Aorta (tissue), 5 donors: ENCODE data around the gene SMIM29. TPM values are rescaled to one million over a fixed set of nuclear protein-coding genes. Genes with fewer than 3 reads are reported as not detected.

ENCODE experiments used
- ATAC-seq: fragments of 200-7000 bp; cut with Tn5 transposase; one replicate; pipeline ENCODE4 v1.9.1; 2022; ENCODE audit warnings: moderate library complexity; ENCODE audit not compliant: low FRiP score
- DNase-seq, 2 donors: peaks; one replicate each; pipeline ENCODE4 v3.0.0-alpha.2; 2020
- H3K27ac ChIP-seq, 2 donors: one replicate each; pipeline ENCODE4 v1.5.1; 2013; ENCODE audit warnings: low read length in 2 of 2, mild to moderate bottlenecking in 2 of 2, moderate library complexity in 2 of 2, control low read depth in 1 of 2, inconsistent platforms in 1 of 2, low read depth in 1 of 2
- H3K27me3 ChIP-seq, 2 donors: one replicate each; pipeline ENCODE4 v1.6.1; 2013; ENCODE audit warnings: control low read depth in 1 of 2, low read length in 1 of 2, mild to moderate bottlenecking in 1 of 2, moderate library complexity in 1 of 2; ENCODE audit not compliant: insufficient read depth in 2 of 2, control insufficient read depth in 1 of 2
- H3K36me3 ChIP-seq, 2 donors: one replicate each; pipeline ENCODE4 v1.6.1; 2013; ENCODE audit warnings: control low read depth in 1 of 2, low read length in 1 of 2, mild to moderate bottlenecking in 1 of 2; ENCODE audit not compliant: insufficient read depth in 2 of 2, control insufficient read depth in 1 of 2
- H3K4me1 ChIP-seq, 2 donors: one replicate each; pipeline ENCODE4 v1.6.1; 2013; ENCODE audit warnings: low read length in 2 of 2, control low read depth in 1 of 2, mild to moderate bottlenecking in 1 of 2, moderate library complexity in 1 of 2; ENCODE audit not compliant: insufficient read depth in 2 of 2, control insufficient read depth in 1 of 2
- H3K4me3 ChIP-seq, 2 donors: one replicate each; pipeline ENCODE4 v1.5.1; 2013; ENCODE audit warnings: low read length in 2 of 2, control low read depth in 1 of 2, mild to moderate bottlenecking in 1 of 2
- H3K9me3 ChIP-seq: one replicate; pipeline ENCODE4 v1.6.1; 2013; ENCODE audit warnings: mild to moderate bottlenecking, low read length; ENCODE audit not compliant: control insufficient read depth
- WGBS, 2 donors: extraction: QIAGEN DNeasy Blood & Tissue Kit; methylation state at CpG; one replicate each; pipeline ENCODE4 v1.1.7; 2013; 5-methylcytosine and 5-hydroxymethylcytosine counted together
- intact Hi-C, 2 donors: fragments of 100-400 bp; cut with DNase I; formaldehyde crosslinking; loops; one replicate each; pipeline versions ENCODE4 v1.14.2 to v1.15.0; 2022
- polyA plus RNA-seq, 2 donors: library from polyadenylated mRNA; stranded (reverse); fragments of 200-250 nt; gene quantifications; one replicate each; pipeline ENCODE4 v1.2.3, GENCODE V29; 2013
- total RNA-seq, 2 donors: library from RNA; stranded (reverse); fragmentation: NEBNext Ultra II Directional; extraction: Animal tissue kit (Norgen Biotek cat#: 25700); gene quantifications; one replicate each; pipeline ENCODE4 v1.2.1, GENCODE V29; 2021
- donor health status: healthy with polysubstance abuse.
- donor health status: Bipolar disorder and iron deficiency.
- donor health status: DM: no; HTN: no; CAD: no.
- donor health status: DM: no; HTN: no; CAD: no.
- donor health status: DM: yes; HTN: yes; CAD: no.

Gene SMIM29
- total and polyA plus RNA-seq, 4 donors, result 14.0 to 46.0 (median 26.2) TPM

- no peak for ATAC-seq
- 73 to 74% methylated on average over 7 of the region's 7 CpGs for WGBS, 2 donors
- DNase-seq, result no peak
- no peaks in the 10 kb centered on the region for H3K27me3 ChIP-seq
- H3K27ac ChIP-seq, result no peak overlapping the region
- no peaks in the 10 kb centered on the region for H3K36me3 ChIP-seq
- no peaks in the 10 kb centered on the region for H3K9me3 ChIP-seq
- no peak overlapping the region for H3K4me3 ChIP-seq
- intact Hi-C loops, result no loop called here
- H3K4me1 ChIP-seq, result no peaks in the 10 kb centered on the region
Measured at GRCh38 chr6:34206726-34207125, 42.1 kb downstream of the SMIM29 start.

DNA sequence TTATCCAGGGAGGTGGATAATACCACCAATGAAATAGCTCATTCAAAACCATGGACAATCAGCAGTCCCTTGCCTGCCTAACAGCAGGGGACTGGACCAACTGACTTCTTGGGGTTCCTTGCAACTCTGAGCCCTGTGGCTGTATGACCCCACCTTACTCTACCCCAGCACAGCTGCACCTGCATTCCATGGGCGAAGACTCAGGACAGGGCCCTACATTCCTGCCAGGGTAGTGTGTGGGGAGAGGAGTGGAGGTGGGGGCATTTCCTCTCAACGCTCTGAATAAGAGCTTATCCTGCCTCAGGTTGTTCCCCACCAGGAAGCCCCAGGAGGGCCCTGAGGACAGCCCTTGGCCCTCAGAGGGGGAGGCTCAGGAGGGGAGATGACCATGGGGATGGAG is 42.9 kb downstream of the SMIM29 start:
- intact Hi-C loops, result no loop called here
- no peaks in the 10 kb centered on the region for H3K9me3 ChIP-seq
- no peak overlapping the region for H3K27ac ChIP-seq
- H3K4me1 ChIP-seq, result no peaks in the 10 kb centered on the region
- no peak overlapping the region for H3K4me3 ChIP-seq
- 86 to 92% methylated on average over 2 of the region's 2 CpGs for WGBS, 2 donors
- no peaks in the 10 kb centered on the region for H3K27me3 ChIP-seq
- DNase-seq (no peak), ATAC-seq (no peak)
- H3K36me3 ChIP-seq, result no peaks in the 10 kb centered on the region

GRCh38 chr6:34205466-34205865 is 43.3 kb downstream of the SMIM29 start:
- DNase-seq (no peak), ATAC-seq (no peak)
- H3K36me3 ChIP-seq, result no peaks in the 10 kb centered on the region
- H3K9me3 ChIP-seq, result no peaks in the 10 kb centered on the region
- H3K27ac ChIP-seq, result no peak overlapping the region
- no peaks in the 10 kb centered on the region for H3K4me1 ChIP-seq
- no peak overlapping the region for H3K4me3 ChIP-seq
- no peaks in the 10 kb centered on the region for H3K27me3 ChIP-seq
- intact Hi-C loops, result no loop called here
- WGBS, 2 donors, result 94 to 96% methylated on average over 3 of the region's 3 CpGs

- Histone ChIP-seq H3K4me3 (no peak overlapping the region), H3K9me3 (no peaks in the 10 kb centered on the region), H3K4me1 (no peaks in the 10 kb centered on the region), H3K36me3 (no peaks in the 10 kb centered on the region), H3K27ac (no peak overlapping the region), H3K27me3 (no peaks in the 10 kb centered on the region)
- DNase-seq (no peak), ATAC-seq (no peak)
- intact Hi-C loops, result no loop called here
- WGBS, 2 donors, result 95% methylated on average over 4 of the region's 4 CpGs
Measured at GRCh38 chr6:34204693-34205092, 44.1 kb downstream of the SMIM29 start.

DNA sequence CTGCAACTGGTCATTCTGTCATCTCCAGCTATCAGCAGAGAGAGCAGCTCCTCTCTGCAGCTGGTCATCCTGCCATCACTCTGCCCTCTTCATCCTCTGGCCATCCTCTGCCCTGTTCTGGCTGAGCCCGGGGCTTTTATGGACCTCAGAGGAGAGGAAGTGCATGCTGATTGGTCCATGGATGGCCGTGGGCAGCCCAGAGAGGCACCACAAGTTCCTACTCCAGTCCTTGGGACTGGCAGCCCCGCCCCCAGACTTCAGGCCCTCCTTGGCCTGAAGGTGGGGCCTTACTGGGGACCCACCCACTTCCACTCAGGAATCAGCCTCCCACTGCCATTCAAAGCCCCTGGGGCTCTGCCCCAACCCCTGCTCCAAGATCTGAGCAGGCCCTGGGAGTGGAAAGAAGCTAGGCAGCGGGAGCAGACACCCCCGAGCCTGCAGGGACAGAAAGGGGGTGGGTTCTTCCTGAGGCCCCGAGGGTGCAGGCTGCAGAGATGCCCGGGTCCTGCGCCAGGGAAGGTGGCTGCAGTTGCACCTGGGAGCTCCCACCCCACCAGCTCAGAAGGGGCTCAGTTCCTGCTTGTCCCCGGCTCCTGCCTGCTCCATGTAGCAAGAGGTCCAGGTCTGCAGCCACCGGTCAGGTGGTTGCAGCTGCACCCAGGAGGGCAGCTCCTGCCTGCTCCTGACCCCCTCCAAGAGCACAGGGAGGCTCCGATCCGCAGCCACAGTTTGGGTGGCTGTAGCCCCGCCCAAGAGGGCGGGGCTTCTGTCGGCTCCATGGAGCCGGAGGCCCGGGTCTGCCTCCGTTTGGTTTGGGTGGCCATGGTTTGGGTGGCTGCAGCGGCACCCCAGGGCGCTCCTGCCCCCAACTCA is 46.2 kb downstream of the SMIM29 start:
- Histone ChIP-seq H3K27me3 (no peaks in the 10 kb centered on the region), H3K36me3 (no peaks in the 10 kb centered on the region), H3K9me3 (no peaks in the 10 kb centered on the region), H3K4me3 (no peak overlapping the region), H3K4me1 (no peaks in the 10 kb centered on the region), H3K27ac (no peak overlapping the region)
- intact Hi-C loops, result no loop called here
- ATAC-seq (no peak), DNase-seq (no peak)
- 77 to 79% methylated on average over 20 of the region's 20 CpGs for WGBS, 2 donors

DNA sequence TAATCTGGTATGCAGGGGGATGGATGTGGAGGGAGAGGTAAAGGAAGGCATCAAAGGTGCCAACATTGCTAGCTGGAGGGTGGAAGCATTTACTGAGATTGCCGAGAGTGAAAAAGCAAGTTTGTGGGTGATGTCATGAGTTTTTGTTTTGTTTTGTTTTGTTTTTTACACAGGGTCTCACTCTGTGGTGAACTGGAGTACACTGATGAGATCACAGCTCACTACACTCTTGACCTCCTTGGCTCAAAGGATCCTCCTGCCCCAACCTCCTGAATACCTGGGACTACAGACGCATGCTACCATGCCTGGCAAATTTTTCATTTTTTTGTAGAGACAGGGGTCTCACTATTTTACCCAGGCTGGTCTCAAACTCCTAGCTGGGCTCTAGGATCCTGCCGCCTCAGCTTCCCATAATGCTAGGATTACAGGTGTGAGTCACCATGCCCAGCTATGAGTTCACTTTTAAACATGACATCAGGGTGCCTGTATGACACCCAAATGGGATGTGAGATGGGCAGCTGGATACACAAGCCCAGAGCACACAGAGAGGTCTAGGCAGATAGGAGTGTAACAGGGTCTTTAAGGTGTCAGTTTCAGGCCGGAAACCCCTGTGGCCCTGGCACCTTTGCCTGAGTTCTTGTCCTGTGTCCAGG is 47.2 kb downstream of the SMIM29 start:
- no peak for ATAC-seq
- H3K9me3 ChIP-seq, result no peaks in the 10 kb centered on the region
- WGBS, 2 donors, result 88 to 89% methylated on average over 4 of the region's 4 CpGs
- no peak overlapping the region for H3K27ac ChIP-seq
- H3K36me3 ChIP-seq, result no peaks in the 10 kb centered on the region
- no peak overlapping the region for H3K4me3 ChIP-seq
- H3K27me3 ChIP-seq, result no peaks in the 10 kb centered on the region
- H3K4me1 ChIP-seq, result no peaks in the 10 kb centered on the region
- no peak for DNase-seq
- intact Hi-C loops, result no loop called here

- 68 to 69% methylated on average over 5 of the region's 5 CpGs for WGBS, 2 donors
- intact Hi-C loops, result no loop called here
Measured at GRCh38 chr6:34200340-34200971, 48.4 kb downstream of the SMIM29 start.

GRCh38 chr6:34196833-34197195 is 52.0 kb downstream of the SMIM29 start:
- H3K27ac ChIP-seq, result no peak overlapping the region
- H3K9me3 ChIP-seq, result no peaks in the 10 kb centered on the region
- 52 to 59% methylated on average over 8 to 10 of the region's 10 CpGs for WGBS, 2 donors
- no peaks in the 10 kb centered on the region for H3K36me3 ChIP-seq
- intact Hi-C loops, result loop anchor here (5.0 to 10.0 kb wide), 2 partner anchors 45 to 408 kb away; no protein-coding TSS in a partner anchor
- H3K4me1 ChIP-seq, result no peaks in the 10 kb centered on the region
- no peak for DNase-seq
- ATAC-seq, result no peak
- H3K27me3 ChIP-seq, result no peaks in the 10 kb centered on the region
- H3K4me3 ChIP-seq, result no peak overlapping the region

More at GRCh38 chr6:34200340-34200971, 48.4 kb downstream of the SMIM29 start:
- no peaks in the 10 kb centered on the region for H3K27me3 ChIP-seq
- no peaks in the 10 kb centered on the region for H3K9me3 ChIP-seq
- H3K27ac ChIP-seq, result no peak overlapping the region
- no peak for DNase-seq
- H3K4me3 ChIP-seq, result no peak overlapping the region
- no peak for ATAC-seq
- no peaks in the 10 kb centered on the region for H3K4me1 ChIP-seq
- H3K36me3 ChIP-seq, result no peaks in the 10 kb centered on the region
